HG03064 (cell line): ENCODE measurements around the gene PCDHGC3.
A peak's percentile ranks its signal among the peaks of the same experiment; 100 is the strongest.

Experiments used
- ATAC-seq: cut with Tn5 transposase; IDR thresholded peaks from one replicate; pipeline ENCODE4 v1.9.1; 2021; ENCODE audit warnings: low read depth; ENCODE audit not compliant: unreplicated experiment

The PCDHGC3 gene

DNA sequence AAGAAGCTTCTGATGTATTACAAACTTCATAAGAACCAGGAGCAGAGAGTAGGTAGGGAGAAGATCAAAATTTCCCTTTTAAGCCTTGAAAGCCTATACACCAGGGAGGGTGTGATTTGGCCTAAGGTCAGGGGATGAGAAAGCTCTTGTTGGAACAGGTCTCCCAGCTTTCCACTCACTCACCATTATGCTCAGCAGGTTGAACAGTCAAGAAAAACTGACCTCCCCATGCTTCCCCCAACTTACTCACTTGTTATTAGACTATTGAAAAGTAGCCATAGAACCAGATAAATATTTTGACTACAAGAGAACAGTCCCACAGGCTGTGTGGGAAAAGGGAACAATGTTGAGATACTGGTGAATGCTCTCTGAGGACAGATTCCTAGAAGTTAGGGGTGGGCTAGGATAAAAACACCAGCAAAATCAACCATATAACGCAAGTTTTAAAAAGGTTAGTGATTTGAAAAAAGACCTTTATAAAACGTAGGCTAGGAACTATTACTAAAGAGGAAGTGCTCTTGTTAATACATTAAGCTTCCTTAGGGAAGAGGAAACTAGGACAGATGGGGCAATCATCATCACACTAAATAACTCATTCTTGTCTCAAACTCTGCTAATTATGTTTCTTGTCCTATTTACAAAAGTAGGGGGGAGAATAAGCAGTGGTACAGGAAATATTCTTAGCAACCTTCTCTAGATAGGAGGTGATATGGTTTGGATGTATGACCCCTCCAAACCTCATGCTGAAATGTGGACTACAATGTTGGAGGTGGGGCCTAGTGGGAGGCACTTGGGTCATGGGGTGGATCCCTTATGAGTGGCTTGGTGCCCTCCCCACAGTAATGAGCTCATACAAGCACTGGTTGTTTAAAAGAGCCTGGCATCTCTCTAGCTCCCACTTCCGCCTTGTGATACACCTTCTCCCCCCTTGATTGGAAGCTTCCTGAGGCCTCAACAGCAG, 44.1 kb downstream of the PCDHGC3 start:
- no peak for ATAC-seq

DNA sequence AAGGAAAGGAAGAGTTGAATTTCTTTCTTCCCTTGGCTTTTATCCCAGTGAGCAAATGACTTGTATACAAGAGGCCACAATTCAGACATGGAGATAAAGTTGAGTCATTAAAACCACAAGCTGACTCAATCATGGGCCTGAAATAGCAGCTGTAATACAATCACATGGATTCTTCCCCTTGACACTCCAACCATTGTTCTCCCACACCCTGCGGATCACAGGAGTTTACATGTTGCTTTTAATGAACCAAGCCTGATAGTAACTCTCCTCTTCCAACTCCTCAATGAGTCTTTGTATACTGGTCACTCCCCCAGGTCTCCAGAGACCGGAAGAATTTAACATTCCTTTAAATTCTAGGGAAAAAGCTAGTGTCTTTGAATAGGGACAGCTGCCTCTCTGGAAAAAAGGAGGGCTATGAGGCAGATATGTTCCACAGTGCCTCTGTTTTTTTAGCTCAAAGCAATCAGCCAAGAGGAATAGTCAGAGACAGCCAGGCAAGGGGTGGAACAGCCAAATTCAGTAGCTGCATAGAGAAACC, 45.5 kb downstream of the PCDHGC3 start:
- ATAC-seq: no peak

DNA sequence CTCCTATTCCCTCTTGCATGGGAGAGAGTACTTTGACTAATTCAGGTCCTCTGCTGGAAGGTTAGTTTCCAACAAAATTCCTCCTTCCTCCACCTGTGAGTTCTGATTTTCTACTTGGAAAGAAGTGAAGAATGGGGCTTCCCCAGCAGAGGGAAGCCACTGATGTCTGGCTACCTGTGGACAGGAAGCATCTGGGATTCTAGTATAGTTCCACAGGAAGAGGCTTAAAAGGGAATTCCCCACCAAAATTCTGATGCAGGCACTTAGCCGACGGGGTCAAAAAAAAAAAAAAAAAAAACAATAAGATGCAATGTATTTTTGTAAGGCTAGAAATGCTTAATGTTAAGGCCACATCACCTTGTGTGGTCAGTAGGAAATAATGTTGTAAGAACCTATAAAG, 46.5 kb downstream of the PCDHGC3 start:
- ATAC-seq: no peak

DNA sequence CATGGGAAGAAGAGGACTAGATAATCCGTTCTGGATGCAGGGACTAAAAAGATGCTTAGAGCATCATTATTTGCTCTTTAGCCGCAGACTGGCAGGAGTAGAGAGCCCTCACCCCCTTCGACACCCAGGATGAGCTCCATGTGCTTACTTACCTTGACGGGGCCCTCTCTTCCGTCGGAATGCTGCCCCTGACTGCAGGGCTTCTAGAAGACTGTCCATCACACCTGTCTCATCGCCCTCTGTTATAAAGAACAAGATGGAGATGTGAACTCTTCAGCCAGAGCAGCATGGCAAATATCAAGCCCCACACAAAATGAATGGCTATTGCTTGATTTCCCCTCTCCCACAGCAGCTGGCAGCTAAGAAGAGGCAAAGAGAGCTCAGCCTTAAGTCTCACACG, 48.2 kb downstream of the PCDHGC3 start:
- ATAC-seq: no peak

DNA sequence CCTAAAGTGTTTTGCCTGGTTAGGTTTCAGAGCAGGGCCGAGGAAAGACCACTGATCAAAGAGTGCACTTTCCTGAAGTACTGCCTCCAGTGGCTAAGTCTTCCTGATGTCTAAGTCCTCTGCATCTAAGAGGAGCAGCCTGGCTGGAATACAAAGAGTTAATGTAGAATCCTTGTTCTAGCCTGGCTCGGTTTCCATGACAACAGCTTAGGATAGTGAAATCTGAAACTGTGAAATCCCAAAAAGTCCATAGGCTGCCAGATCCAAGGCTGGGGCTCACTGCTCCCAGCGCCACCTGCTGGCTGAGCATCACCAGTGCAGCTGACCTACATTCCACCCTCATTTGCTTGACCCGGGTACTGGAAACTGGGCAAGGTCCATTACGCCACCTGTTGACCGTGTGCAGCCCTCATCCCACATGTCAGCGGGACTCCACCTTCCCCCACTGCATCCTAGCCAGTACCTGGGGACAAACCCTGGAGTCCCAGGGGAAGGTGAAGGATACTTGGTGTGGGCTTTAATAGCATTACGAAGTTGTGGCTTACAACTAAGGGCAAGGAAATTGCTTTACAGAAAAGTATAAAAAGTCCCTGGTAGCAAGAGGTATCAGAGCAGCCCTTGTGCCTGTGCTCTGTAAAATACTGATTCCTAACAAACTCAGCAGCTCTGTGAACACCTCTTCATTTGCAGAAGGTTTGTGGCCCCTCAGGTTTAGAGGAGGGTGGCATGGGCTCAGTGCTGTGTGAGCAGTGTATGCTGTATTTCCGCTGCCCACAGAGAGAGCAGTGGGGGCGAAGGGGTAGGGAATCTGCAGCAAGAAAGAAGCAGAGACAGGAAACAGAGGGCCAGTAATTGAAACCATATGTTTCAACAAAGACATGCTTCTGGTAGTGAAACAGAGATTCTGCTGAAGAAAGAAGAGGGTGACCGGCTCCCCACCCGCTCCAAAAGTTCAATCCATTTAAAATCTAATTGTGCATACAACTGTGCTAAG, 49.1 kb downstream of the PCDHGC3 start:
- peak; percentile 54 for ATAC-seq

DNA sequence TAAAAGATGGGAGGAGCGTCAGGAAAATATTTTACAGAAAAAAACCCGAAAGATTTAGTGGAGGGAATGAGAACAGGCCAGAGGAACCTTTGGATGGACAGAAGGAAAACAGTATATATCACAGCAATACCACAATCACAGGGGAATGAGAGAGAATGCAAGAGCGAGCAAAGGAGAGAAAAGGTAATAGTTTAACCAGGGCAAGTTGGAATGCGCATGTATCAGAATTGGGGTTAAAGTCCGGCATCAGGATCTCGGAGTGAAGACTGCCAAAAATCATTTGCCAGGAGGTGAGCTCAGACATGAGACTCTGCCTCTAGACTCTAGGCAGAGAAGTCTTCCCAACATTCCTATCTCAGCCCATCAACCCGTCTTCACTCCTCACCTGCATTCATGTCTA, 49.9 kb downstream of the PCDHGC3 start:
- no peak for ATAC-seq

DNA sequence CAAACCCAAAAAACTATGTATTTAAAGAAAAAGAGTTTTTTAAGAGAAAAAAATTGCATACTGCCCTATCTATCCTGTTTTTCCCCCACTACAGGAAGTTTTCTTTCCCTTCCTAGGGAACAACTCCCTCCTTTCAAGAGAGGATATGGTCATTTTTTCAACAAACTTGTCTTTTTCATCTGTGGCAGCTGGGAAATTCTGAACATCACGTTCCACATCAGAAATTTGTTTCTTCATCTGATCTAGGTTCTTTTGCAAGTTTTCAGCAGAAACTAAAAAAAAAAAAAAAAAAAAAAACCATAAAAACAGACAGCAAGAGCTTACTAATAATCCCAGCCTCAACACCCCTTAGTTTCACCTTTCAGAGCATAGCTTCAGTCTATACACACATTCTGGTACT, 51.7 kb downstream of the PCDHGC3 start:
- ATAC-seq: no peak
